K562 (cell line): ENCODE data around the gene POU2F3. TPM values are rescaled to one million over a fixed set of nuclear protein-coding genes. Genes with fewer than 3 reads are reported as not detected.

Experiments used
- ATAC-seq: fragments of 200-7000 bp; cut with Tn5 transposase; 3 replicates; pipeline ENCODE4 v1.9.1; 2020; ENCODE audit warnings: moderate library complexity
- BruUV-seq: library from RNA; stranded (reverse); fragments of 400-500 nt; replicated peaks from 2 replicates; lab custom pipeline; 2021; lab: Mats Ljungman, UMichigan
- CTCF ChIA-PET: fragments of 300-600 bp; formaldehyde crosslinking; extraction: SDS; loops from one replicate; lab custom pipeline; 2021; ENCODE audit warnings: low intra/inter-chr PET ratio; lab: Yijun Ruan, JAX
- POLR2A ChIA-PET: fragments of 300-600, 350-650 bp; sonication (Branson Sonifier 250); formaldehyde crosslinking; extraction: SDS; loops from one replicate; lab custom pipeline; 2021; ENCODE audit warnings: antibody characterized with exemption, inconsistent platforms; lab: Yijun Ruan, JAX
- DNase-seq, 4 experiments: peaks; one replicate each; pipeline versions ENCODE4 v3.0.0 to v3.0.0-alpha.2; 2011 to 2018; ENCODE audit warnings: low spot score in 3 of 4, mixed read lengths in 3 of 4; ENCODE audit errors: extremely low read depth in 1 of 4
- FAIRE-seq: peaks from 2 replicates; lab custom pipeline; 2011; peaks lifted over from hg19 to GRCh38; lab: Jason Lieb, UNC
- H2AFZ ChIP-seq: 2 replicates; pipeline ENCODE4 v1.6.0; 2011; ENCODE audit warnings: low read depth, low read length, control low read depth, inconsistent platforms
- H3K27ac ChIP-seq: fragments of 200-600 bp; 3 replicates; pipeline ENCODE4 v1.8.0; 2011; ENCODE audit warnings: low read depth, mild to moderate bottlenecking, control low read depth, inconsistent platforms, low read length, moderate library complexity, mixed read lengths; ENCODE audit errors: extremely low read depth
- H3K27me3 ChIP-seq, 2 experiments: fragments of 300-600 bp in 1 of 2; 2 replicates in 1 of 2; 3 replicates in 1 of 2; pipeline versions ENCODE4 v1.6.0 to v1.8.0; 2011; ENCODE audit warnings: inconsistent platforms in 2 of 2, low read length in 2 of 2, mild to moderate bottlenecking in 1 of 2, mixed read lengths in 1 of 2, moderate library complexity in 1 of 2; ENCODE audit not compliant: control insufficient read depth in 2 of 2, insufficient read depth in 2 of 2
- H3K36me3 ChIP-seq: fragments of 300-600 bp; 3 replicates; pipeline ENCODE4 v1.8.0; 2011; ENCODE audit warnings: mild to moderate bottlenecking, low read length, inconsistent platforms; ENCODE audit not compliant: control insufficient read depth, insufficient read depth
- H3K4me1 ChIP-seq, 2 experiments: fragments of 200-600 bp in 1 of 2; replicated peaks in 1 of 2; 2 replicates in 1 of 2; 3 replicates in 1 of 2; pipeline versions ENCODE4 v1.5.1 to v1.8.0; 2011; ENCODE audit warnings: inconsistent platforms in 2 of 2, low read length in 2 of 2, mild to moderate bottlenecking in 1 of 2, mixed read lengths in 1 of 2, moderate library complexity in 1 of 2; ENCODE audit not compliant: control insufficient read depth in 2 of 2, insufficient read depth in 2 of 2
- H3K4me2 ChIP-seq: 2 replicates; pipeline ENCODE4 v1.6.1; 2011; ENCODE audit warnings: low read length, control low read depth, inconsistent platforms, mixed read lengths; ENCODE audit not compliant: insufficient read depth
- H3K4me3 ChIP-seq: fragments of 200-600 bp; sonication (generic), shearing (Covaris generic); 2 replicates; pipeline ENCODE4 v1.5.1; 2016; ENCODE audit warnings: control low read depth, inconsistent platforms
- H3K79me2 ChIP-seq: fragments of 200-600 bp; 3 replicates; pipeline ENCODE4 v1.8.0; 2011; ENCODE audit warnings: low read length, inconsistent platforms; ENCODE audit not compliant: control insufficient read depth, insufficient read depth
- H3K9ac ChIP-seq, 2 experiments: 2 replicates each; pipeline versions ENCODE4 v1.6.0 to v1.6.1; 2011; ENCODE audit warnings: low read depth in 2 of 2, low read length in 2 of 2, control low read depth in 1 of 2, inconsistent platforms in 1 of 2, mild to moderate bottlenecking in 1 of 2, mixed read lengths in 1 of 2; ENCODE audit not compliant: insufficient read depth in 1 of 2
- H3K9me1 ChIP-seq: one replicate; pipeline ENCODE4 v1.6.0; 2011; ENCODE audit warnings: inconsistent platforms, mild to moderate bottlenecking, low read length, moderate library complexity; ENCODE audit not compliant: control insufficient read depth, insufficient read depth
- H3K9me3 ChIP-seq: replicated peaks from 2 replicates; pipeline ENCODE4 v1.5.1; 2011; ENCODE audit warnings: low read depth, low read length, inconsistent platforms; ENCODE audit not compliant: control insufficient read depth, insufficient read depth
- H4K20me1 ChIP-seq: replicated peaks from 2 replicates; pipeline ENCODE4 v1.6.1; 2011; ENCODE audit warnings: low read length, inconsistent platforms, mixed read lengths; ENCODE audit not compliant: control insufficient read depth, insufficient read depth
- ARNT ChIP-seq, 2 experiments: fragments of 450-650 bp; IDR thresholded peaks; 2 replicates each; pipeline ENCODE4 v1.6.1; 2016; ENCODE audit warnings: mild to moderate bottlenecking in 1 of 2
- ATF7 ChIP-seq: fragments of 450-650 bp; IDR thresholded peaks from 2 replicates; pipeline ENCODE4 v1.7.1; 2014; ENCODE audit warnings: mild to moderate bottlenecking, moderate library complexity
- ELF2 ChIP-seq: fragments of 250-450 bp; sonication (Bioruptor Pico); IDR thresholded peaks from 2 replicates; pipeline ENCODE4 v1.5.0; 2021; ENCODE audit warnings: mild to moderate bottlenecking
- JUND ChIP-seq, 2 experiments: IDR thresholded peaks; 2 replicates in 1 of 2; 3 replicates in 1 of 2; pipeline ENCODE4 v1.6.1; 2011; ENCODE audit warnings: borderline replicate concordance in 2 of 2, low read depth in 2 of 2, low read length in 2 of 2, improper control_type of control experiment in 1 of 2, missing biosample characterization in 1 of 2, missing genetic modification characterization in 1 of 2, missing genetic modification reagents in 1 of 2
- MECOM ChIP-seq: fragments of 250-450 bp; sonication (Bioruptor Pico); IDR thresholded peaks from 2 replicates; pipeline ENCODE4 v1.8.0; 2022; ENCODE audit warnings: inconsistent platforms
- MYC ChIP-seq, 2 experiments: fragments of 250-450 bp in 1 of 2; sonication (Bioruptor Pico) in 1 of 2; IDR thresholded peaks; 2 replicates each; pipeline versions ENCODE4 v1.5.1 to v1.6.1; 2012 to 2021; ENCODE audit warnings: low read depth in 2 of 2, borderline replicate concordance in 1 of 2, improper control_type of control experiment in 1 of 2, low read length in 1 of 2, mild to moderate bottlenecking in 1 of 2, moderate library complexity in 1 of 2
- NCOR1 ChIP-seq: fragments of 450-650 bp; IDR thresholded peaks from 2 replicates; pipeline ENCODE4 v1.6.1; 2016; ENCODE audit warnings: mild to moderate bottlenecking, moderate library complexity
- NR2C2 ChIP-seq, 2 experiments: fragments of 200-800 bp in 1 of 2; sonication (Bioruptor generic) in 1 of 2; sonication (generic) in 1 of 2; formaldehyde crosslinking in 1 of 2; IDR thresholded peaks; 2 replicates each; pipeline versions ENCODE4 v1.6.1 to v1.8.0; 2016 to 2022; ENCODE audit warnings: mild to moderate bottlenecking in 1 of 2, missing compliant biosample characterization in 1 of 2, missing genetic modification characterization in 1 of 2, missing genetic modification reagents in 1 of 2
- PRMT5 ChIP-seq: sonication (generic); formaldehyde crosslinking; IDR thresholded peaks from 2 replicates; pipeline ENCODE4 v1.5.0; 2020; ENCODE audit warnings: missing genetic modification reagents
- RFX1 ChIP-seq: fragments of 450-650 bp; IDR thresholded peaks from 2 replicates; pipeline ENCODE4 v1.6.1; 2016; ENCODE audit warnings: mild to moderate bottlenecking, moderate library complexity
- STAT5A ChIP-seq: IDR thresholded peaks from 2 replicates; pipeline ENCODE4 v1.6.1; 2012; ENCODE audit warnings: low read length, inconsistent platforms, borderline replicate concordance
- ZNF212 ChIP-seq: fragments of 450-650 bp; formaldehyde crosslinking; IDR thresholded peaks from 2 replicates; pipeline ENCODE4 v1.4.0; 2020; ENCODE audit warnings: mild to moderate bottlenecking
- ZNF253 ChIP-seq: fragments of 250-450 bp; sonication (Bioruptor Pico); conservative IDR thresholded peaks from 2 replicates; pipeline ENCODE4 v1.6.1; 2021; ENCODE audit warnings: mild to moderate bottlenecking
- ZNF274 ChIP-seq: IDR thresholded peaks from 2 replicates; pipeline ENCODE4 v1.6.1; 2011; ENCODE audit warnings: low read depth, mild to moderate bottlenecking, low read length, moderate library complexity, borderline replicate concordance
- WGBS: fragments of 100-300 bp; shearing (Covaris generic); methylation state at CpG from one replicate; pipeline ENCODE4 v1.1.6; 2016; ENCODE audit warnings: low coverage, mixed read lengths; ENCODE audit not compliant: insufficient coverage; ENCODE audit errors: missing lambda C conversion rate; 5-methylcytosine and 5-hydroxymethylcytosine counted together
- in situ Hi-C: fragments of 300-500 bp; cut with MboI; formaldehyde crosslinking; loops from 4 replicates; pipeline ENCODE4 v1.15.0; 2018; ENCODE audit warnings: inconsistent platforms, mixed read lengths
- intact Hi-C: fragments of 100-400 bp; cut with micrococcal nuclease; formaldehyde crosslinking; loops from 2 replicates; pipeline ENCODE4 v1.14.2; 2022
- polyA plus RNA-seq, 8 experiments: library from polyadenylated mRNA; depleted of rRNA in 4 of 8; stranded (reverse) in 5 of 8; unstranded in 3 of 8; fragments of >200 nt; fragmentation: Nextera tagmentation in 2 of 8; fragmentation: Illumina TruSeq in 1 of 8; extraction: Ambion mirVana in 2 of 8; extraction: Trizol in 1 of 8; gene quantifications; 2 replicates each; pipeline versions ENCODE4 v1.2.1 to v1.2.3, GENCODE V29; 2011 to 2014; ENCODE audit warnings: inconsistent platforms in 1 of 8, missing spikeins in 1 of 8
- total RNA-seq, 7 experiments: library from RNA; depleted of rRNA in 6 of 7; stranded (reverse); fragments of >200 nt in 6 of 7; fragmentation: Illumina TruSeq in 2 of 7; extraction: Trizol in 2 of 7; gene quantifications; 2 replicates each; pipeline versions ENCODE4 v1.2.1 to v1.2.3, GENCODE V29; 2011 to 2021; ENCODE audit warnings: low replicate concordance in 1 of 7
- TF ChIP-seq, protein P1 (sequence below), 2 experiments: fragments of 150-350 bp in 1 of 2; IDR thresholded peaks; 2 replicates each; pipeline ENCODE4 v1.6.1; 2012 to 2016; ENCODE audit warnings: low read depth in 2 of 2, low read length in 2 of 2, mild to moderate bottlenecking in 1 of 2, moderate library complexity in 1 of 2
- TF ChIP-seq, protein P2 (sequence below): fragments of 200-800 bp; sonication (Bioruptor generic); IDR thresholded peaks from 2 replicates; pipeline ENCODE4 v1.6.1; 2017; ENCODE audit warnings: missing genetic modification characterization, missing compliant biosample characterization
- TF ChIP-seq, protein P3 (sequence below): fragments of 250-450 bp; sonication (Bioruptor Pico); IDR thresholded peaks from 2 replicates; pipeline ENCODE4 v1.8.0; 2021; ENCODE audit warnings: mild to moderate bottlenecking, moderate library complexity

POU2F3 gene
- total and polyA plus RNA-seq, 9 of the 15 experiments (the other 6 are each of a cell fraction or from before 2014, with no cell fraction given): not detected

- H3K36me3 ChIP-seq: no peaks in the 10 kb centered on the region
- no peak overlapping the region for H3K4me2 ChIP-seq
- WGBS: 4% methylated on average over 5 of the region's 5 CpGs
- intact Hi-C loops: no loop called here
- no peaks in the 10 kb centered on the region for H3K4me1 ChIP-seq
- POLR2A ChIA-PET: interaction anchor here (0.7 to 0.9 kb wide), 2 partner anchors 9 to 65 kb away, joined by 3 to 4 read pairs; no protein-coding TSS in a partner anchor
- H3K9ac ChIP-seq: no peak overlapping the region
- H3K9me1 ChIP-seq: no peaks in the 10 kb centered on the region
- no peaks in the 10 kb centered on the region for H3K9me3 ChIP-seq
- H4K20me1 ChIP-seq: no peaks in the 10 kb centered on the region
- DNase-seq (no peak), ATAC-seq (no peak), FAIRE-seq (no peak)
- no TSS peak for BruUV-seq
- H3K4me3 ChIP-seq: no peak overlapping the region
- in situ Hi-C loops: no loop called here
- CTCF ChIA-PET: no interaction called here
- H3K27me3 ChIP-seq: peaks cover 30 to 40% of the 10 kb centered on the region in 2 experiments
- no peak overlapping the region for H2AFZ ChIP-seq
- H3K27ac ChIP-seq: no peak overlapping the region
- H3K79me2 ChIP-seq: no peaks in the 10 kb centered on the region
- TF ChIP-seq RFX1: no peak
- no peak for TF ChIP-seq JUND (IDR thresholded peaks at IDR 0.05; ENCODE audit: borderline replicate concordance, low read depth, low read length)
- TF ChIP-seq JUND (tag; IDR thresholded peaks at IDR 0.05; ENCODE audit: borderline replicate concordance, low read depth, low read length): no peak
- TF ChIP-seq MYC (IDR thresholded peaks at IDR 0.05; ENCODE audit: low read depth, low read length): no peak
- no peak for TF ChIP-seq MYC (CRISPR knock-in tag; IDR thresholded peaks at IDR 0.05; ENCODE audit: borderline replicate concordance, low read depth)
- TF ChIP-seq NR2C2 (CRISPR knock-in tag; IDR thresholded peaks at IDR 0.05): no peak
- TF ChIP-seq NR2C2 (tag; IDR thresholded peaks at IDR 0.05): no peak
- TF ChIP-seq, protein P1, sequence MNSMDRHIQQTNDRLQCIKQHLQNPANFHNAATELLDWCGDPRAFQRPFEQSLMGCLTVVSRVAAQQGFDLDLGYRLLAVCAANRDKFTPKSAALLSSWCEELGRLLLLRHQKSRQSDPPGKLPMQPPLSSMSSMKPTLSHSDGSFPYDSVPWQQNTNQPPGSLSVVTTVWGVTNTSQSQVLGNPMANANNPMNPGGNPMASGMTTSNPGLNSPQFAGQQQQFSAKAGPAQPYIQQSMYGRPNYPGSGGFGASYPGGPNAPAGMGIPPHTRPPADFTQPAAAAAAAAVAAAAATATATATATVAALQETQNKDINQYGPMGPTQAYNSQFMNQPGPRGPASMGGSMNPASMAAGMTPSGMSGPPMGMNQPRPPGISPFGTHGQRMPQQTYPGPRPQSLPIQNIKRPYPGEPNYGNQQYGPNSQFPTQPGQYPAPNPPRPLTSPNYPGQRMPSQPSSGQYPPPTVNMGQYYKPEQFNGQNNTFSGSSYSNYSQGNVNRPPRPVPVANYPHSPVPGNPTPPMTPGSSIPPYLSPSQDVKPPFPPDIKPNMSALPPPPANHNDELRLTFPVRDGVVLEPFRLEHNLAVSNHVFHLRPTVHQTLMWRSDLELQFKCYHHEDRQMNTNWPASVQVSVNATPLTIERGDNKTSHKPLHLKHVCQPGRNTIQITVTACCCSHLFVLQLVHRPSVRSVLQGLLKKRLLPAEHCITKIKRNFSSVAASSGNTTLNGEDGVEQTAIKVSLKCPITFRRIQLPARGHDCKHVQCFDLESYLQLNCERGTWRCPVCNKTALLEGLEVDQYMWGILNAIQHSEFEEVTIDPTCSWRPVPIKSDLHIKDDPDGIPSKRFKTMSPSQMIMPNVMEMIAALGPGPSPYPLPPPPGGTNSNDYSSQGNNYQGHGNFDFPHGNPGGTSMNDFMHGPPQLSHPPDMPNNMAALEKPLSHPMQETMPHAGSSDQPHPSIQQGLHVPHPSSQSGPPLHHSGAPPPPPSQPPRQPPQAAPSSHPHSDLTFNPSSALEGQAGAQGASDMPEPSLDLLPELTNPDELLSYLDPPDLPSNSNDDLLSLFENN (IDR thresholded peaks at IDR 0.05; ENCODE audit: low read depth in 2 of 2, low read length in 2 of 2): no peak
- TF ChIP-seq NCOR1: no peak
- TF ChIP-seq ELF2 (CRISPR knock-in tag): no peak
- TF ChIP-seq, protein P2, sequence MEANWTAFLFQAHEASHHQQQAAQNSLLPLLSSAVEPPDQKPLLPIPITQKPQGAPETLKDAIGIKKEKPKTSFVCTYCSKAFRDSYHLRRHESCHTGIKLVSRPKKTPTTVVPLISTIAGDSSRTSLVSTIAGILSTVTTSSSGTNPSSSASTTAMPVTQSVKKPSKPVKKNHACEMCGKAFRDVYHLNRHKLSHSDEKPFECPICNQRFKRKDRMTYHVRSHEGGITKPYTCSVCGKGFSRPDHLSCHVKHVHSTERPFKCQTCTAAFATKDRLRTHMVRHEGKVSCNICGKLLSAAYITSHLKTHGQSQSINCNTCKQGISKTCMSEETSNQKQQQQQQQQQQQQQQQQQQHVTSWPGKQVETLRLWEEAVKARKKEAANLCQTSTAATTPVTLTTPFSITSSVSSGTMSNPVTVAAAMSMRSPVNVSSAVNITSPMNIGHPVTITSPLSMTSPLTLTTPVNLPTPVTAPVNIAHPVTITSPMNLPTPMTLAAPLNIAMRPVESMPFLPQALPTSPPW (CRISPR knock-in tag): no peak
- no peak for TF ChIP-seq PRMT5 (CRISPR knock-in tag)
- no peak for TF ChIP-seq STAT5A
- TF ChIP-seq, protein P3, sequence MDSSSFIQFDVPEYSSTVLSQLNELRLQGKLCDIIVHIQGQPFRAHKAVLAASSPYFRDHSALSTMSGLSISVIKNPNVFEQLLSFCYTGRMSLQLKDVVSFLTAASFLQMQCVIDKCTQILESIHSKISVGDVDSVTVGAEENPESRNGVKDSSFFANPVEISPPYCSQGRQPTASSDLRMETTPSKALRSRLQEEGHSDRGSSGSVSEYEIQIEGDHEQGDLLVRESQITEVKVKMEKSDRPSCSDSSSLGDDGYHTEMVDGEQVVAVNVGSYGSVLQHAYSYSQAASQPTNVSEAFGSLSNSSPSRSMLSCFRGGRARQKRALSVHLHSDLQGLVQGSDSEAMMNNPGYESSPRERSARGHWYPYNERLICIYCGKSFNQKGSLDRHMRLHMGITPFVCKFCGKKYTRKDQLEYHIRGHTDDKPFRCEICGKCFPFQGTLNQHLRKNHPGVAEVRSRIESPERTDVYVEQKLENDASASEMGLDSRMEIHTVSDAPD: no peak
- TF ChIP-seq ZNF274: no peak
- no peak for TF ChIP-seq ATF7
- no peak for TF ChIP-seq ZNF212
- TF ChIP-seq ARNT (IDR thresholded peaks at IDR 0.05): no peak
- no peak for TF ChIP-seq ZNF253 (CRISPR knock-in tag)
- no peak for TF ChIP-seq MECOM
Measured at GRCh38 chr11:120294096-120294495, 54.2 kb downstream of the POU2F3 start.
